Activated CD4-positive, alpha-beta T cell treated with anti-CD3 and anti-CD28 coated beads, Interleukin-10, Interleukin-2, amounts not matched to agents 100 ng/mL and 50 ng/mL, durations not matched to agents 16 hours and 8 hours (primary cell): Measurements from ENCODE around the gene FKBP5.
"Not testable (repeated sequence)": the region's sequence is repeated elsewhere in the genome, so short reads cannot be mapped to it uniquely, and the experiment has no call there.

ENCODE experiments used
- DNase-seq: peaks from one replicate; pipeline ENCODE4 v3.0.0-alpha.2; 2020

Gene FKBP5

DNA sequence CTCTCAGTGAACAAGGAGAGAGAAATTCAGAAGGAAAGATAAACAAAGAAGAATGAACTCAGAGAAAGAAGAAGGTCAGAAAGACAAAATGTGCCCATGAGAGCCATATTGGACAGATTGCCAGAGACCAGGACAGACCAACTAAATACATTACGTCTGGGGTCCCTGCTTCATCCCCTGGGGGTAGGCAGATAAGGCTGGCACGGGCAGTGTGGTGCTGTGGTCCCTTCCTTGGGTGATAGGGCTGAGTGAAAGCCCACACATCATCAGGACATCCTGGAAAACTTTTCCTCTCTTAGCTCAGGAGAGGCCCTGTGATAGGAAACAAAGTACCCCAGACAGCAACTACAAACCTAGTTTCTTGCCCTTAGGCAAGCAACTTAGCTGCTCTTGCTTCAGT, 34.9 kb upstream of the FKBP5 start:
- no peak for DNase-seq

DNA sequence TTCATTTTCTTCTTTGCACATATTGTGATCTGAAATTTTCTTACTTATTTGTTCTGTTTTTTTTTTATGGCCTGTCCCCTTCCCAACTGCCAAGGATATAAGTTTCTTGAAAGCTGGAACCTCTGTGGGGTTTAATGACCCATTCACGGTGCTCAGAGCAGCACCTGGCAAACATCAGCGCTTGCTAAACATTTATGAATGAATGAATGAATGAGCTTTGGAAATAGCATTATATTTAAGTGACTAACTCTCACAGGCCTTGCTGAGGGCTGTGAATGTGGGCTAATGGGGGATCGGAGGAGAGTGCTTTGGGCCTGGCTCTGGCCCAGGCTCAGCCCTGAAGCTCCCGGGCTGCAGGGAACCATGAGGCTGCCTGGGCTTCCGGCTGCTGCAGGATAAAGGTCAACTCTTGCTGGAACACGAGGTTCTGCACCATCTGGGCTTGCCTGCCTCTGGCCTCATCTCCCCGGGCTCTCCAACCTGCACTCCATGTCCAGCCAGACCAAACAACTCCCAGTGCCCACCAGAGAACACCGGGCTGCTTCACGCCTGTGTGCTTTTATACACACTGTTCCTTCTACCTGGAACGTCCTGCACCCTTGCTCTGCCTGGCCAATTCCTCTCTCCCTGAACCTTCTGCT, 33.5 kb upstream of the FKBP5 start:
- no peak for DNase-seq

DNA sequence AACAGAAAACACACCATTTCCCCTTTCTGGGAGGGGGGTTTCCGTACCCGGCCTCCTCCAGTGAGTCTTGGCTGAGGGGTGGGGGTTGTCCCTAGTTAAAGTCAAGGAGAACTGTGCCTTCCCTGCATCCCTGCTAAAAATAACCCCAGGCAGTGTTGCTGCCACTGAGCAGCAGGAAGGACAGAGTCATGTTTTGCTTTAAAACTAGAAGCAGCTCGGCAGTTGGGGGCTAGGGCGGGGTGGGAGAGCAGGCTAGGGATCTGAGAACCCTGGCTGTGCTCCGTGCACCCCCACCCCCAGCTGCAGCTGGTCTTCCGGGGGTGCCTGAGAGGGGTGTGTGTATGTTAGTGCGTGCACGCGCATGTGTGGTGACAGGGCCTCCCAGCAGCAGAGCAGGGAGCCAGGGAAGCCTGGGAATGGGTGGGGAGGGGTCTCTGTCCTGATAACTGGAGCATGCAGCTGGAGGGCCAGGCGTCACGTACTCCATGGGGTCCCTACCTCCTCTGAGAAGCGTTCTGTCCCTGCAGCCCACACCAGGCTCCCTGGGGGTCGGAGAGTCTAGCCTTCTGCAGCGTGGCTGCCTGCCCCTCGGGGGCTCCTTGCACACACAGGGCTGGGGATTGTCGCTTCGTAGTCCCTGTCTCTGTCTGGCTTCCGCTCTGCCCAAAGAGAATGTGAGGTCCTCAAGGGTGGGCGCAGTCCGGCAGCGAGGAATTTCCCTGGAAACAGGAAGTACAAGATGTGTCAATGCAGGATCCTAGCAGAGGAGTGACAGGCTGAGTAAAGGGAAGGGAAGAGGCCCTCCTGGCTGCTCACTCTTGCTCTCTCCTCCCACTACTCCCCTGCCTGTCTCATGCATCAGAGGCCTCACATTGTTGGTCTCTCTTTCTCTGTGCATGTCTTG, 31.4 kb upstream of the FKBP5 start:
- DNase-seq = peak; percentile 40

DNA sequence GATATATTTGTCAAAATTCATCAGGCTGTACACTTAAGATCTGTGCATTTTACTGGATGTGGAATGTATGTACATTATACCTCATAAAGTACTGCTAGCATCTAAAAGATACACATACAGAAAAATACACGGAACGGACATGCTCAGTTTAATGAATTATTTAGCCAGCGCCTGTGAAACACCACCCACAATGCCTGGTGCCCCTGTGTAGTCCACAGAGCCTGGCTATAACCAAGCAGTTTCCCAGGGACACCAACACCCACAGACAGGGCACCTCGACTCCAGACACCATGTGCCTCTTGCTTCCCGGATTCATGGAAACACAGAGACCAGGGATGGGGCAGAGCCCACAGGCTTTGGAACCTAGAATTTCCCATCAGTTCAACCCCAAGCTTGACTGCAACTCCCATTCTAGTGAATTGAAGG, 30.7 kb upstream of the FKBP5 start:
- DNase-seq = no peak

DNA sequence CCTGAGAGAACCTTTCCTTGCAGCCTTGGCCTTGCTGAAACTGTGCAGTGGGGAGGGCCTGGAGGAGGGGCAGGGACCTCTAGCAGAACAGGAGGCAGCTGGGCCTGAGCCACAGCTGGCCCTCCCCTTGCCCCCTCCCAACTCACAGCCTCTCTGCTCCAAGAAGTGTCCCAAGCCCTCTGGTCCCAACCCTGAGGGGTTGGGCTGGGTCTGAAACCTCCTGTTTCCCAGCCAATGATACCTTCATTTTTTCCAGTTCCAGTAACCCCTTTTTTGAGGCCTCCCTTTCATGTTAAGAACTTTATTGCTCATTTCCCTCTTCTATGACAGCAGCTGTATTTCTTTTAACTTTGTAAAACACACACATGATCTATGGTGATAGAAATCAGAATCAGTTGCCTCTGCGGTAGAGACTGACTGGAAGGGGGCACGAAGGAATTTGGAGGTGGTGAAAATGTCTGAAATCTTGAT, 30.2 kb upstream of the FKBP5 start:
- peak; percentile 59 for DNase-seq

DNA sequence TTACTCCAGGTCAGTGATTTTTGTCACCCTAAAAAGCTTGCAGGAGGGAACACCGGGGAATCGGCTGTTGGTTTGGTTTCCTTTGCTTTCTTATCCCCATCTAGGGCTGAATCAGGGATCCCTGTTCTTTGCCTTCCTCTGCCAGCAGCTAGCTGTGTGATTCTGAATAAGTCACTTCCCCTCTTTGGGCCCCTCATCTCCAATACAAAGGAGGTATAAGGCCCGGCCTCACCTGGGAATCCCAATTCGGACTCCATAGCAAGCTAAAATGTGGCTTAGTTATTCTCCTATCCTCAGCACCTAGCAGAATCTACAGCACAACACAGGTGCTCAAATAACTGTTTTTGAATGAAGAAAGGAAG, 29.6 kb upstream of the FKBP5 start:
- no peak for DNase-seq

DNA sequence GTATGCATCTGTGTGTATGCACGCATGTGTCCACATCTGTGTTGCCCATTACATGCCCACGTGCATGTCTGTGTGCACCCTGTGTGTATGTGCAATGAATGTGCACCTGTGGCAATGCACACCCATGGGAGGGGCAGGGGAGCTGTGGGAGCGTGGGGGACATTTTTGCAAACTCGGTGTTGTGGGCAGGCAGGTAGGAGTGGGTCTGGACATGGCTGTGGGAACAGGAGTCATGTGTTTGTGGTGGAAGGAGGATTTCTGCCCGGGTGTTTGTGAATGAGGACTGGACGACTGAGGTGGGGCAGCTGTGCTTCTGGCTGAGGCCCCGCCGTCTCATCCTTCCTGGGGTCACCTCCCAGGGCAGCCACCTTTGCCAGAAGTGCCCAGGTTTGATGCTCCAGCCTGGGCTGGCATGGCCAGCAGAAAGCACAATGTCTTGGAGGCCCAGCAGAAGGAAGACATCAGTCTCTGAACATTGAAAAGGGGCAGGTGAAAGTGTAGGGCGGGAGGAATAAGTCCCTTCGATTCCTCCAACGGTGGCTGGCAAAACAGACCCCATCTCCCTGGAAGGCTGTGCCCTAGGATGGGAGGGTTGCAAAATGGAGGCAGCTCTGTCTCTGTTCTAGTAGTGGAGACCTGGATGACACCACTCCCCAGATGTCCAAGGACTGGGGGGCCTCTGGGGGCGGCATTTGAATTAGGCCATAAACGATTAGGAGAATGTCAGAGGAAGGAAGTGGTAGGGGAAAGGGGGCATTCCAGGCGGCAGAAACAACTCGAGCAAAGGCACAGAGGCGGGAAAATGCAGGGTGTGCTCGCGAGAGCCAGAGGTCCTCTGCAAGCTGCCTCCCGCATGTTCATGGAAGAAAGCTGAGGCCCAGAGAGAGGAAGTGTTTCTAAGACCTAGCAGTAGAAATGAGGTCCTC, 29.0 kb upstream of the FKBP5 start:
- DNase-seq = no peak

DNA sequence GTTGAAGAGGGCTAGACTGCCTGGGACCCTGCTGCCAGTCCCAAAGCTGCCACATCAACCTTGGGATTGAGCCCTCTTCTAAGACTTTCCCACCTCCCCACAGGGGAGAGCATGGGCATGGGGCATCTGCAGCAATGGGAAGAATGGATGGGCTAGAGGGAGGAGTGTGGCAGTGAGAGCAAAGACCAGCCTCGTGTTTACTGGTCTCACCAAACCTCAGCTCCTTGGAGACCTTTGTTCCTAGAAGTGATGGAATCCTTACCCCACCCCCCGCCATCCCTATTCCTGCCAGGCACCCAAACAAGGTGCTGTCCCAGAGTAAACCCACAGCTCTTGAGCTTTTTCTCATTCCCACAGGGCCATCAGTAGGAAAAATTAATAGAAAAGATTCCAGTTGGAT, 28.1 kb upstream of the FKBP5 start:
- DNase-seq = no peak

DNA sequence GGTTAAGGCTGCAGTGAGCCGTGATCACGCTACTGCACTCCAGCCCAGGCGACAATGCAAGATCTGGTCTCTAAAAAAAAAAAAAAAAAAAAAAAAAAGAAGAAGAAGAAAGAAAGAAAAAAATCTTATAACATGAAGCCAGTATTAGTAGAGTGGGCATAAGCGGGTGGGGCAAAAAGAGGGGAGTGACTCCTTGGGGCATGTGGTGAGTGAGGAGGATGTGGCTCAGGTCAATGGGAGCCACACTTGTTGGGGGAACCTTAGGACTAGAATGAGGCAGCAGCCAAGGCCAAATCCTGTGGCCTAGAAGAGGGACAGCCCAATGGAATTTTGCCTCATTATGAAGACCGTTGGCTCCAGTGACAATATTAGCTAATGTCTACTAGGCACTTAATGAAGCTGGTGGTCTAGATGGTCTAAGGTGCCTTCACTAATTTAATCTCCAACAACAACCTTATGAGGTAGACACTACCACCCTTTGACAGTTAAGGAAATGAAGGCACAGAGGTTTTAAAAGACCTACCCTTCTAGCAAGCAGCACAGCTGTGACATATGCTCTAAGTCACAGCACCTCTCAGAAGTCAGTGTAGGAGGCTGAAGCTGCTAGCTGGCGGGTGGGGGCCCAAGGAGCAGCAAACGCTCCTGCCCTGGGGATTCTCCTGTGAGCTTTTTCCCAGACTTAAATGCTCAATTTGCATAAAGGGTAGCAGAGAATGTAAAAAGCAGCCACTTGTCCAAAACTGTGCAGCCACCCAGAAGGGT, 24.5 kb upstream of the FKBP5 start:
- no peak for DNase-seq

DNA sequence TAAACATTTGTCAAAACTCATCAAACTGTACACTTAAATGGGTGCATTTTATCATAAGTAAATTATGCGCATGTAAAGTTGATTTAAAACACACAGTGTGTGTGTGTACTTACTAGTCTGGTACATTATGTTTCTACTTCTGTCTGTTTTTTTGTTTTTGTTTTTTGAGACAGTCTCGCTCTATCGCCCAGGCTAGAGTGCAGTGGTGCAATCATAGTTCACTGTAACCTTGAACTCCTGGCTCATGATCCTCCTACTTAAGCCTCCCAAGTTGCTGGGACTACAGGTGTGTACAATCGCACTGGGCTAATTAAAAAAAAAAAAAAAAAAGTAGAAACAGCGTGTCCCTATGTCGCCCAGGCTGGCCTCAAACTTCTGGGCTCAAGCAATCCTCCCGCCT, 23.0 kb upstream of the FKBP5 start:
- no peak for DNase-seq

DNA sequence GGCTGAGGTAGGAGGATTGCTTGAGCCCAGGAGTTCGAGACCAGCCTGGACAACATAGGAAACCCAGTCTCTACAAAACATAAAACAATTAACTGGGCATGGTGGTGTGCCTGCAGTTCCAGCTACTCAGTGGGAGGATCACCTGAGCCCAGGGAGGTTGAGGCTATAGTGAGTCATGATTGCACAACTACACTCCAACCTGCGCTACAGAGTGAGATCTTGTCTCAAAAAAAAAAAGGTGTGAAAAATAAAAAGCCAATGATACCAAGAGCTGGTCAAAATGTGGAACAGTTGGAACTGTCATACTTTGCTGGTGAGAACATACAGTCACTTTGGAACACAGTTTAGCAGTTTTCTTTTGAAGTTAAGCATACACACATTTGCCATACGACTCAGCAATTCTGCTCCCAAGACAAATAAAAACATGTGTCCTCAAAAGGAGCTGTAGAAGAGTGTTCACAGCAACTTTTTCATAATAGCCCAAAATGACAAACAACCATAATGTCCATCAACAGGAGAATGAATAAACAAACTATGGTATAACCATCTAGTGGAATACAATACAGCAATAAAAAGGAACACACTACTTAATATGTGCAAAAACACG, 21.6 kb upstream of the FKBP5 start:
- peak; percentile 77 for DNase-seq

DNA sequence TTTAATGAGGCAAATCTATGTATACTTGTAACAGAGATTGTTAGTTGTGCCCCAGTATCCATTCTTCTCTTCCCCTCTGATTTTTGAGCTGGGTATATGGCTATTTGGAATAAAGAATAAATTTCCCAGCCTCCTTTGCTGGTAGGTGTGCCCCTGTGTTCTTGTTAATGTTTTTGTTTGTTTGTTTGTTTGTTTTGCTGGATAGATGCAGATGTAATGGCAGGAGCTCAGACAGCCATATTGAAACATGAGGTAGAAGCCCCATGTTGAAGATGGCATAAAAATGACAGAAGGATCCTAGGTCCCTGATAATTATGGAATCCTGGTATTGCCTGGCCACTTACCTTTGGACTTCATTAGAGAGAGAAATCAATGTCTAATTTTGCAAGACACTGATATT, 19.9 kb upstream of the FKBP5 start:
- DNase-seq = no peak

DNA sequence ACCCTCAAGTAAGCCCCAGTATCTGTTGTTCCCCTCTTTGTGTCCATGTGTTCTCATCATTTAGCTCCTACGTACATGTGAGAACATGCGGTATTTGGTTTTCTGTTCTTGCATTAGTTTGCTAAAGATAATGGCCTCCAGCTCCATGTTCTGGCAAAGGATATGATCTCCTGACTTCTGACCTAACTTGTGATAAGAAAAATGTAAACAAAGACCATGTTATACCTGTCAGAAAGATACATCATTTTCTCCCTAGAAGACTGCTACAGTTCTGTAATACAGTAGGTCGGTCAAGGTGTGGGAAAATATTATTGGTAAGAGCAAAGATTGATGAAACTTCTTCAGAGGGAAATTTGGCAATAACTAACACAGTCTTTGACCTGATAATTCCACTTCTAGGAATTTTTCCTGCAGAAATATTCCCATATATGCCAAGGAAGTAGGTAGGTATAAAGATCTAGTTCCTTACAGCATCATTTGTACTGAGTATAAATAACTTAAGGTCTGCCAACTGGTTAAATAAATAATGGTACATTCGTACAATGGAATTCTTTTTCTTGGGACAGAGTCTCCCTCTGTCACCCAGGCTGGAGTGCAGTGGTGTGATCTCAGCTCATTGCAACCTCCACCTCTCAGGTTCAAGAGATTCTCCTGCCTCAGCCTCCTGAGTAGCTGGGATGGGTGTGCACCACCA, 19.1 kb upstream of the FKBP5 start:
- no peak for DNase-seq

DNA sequence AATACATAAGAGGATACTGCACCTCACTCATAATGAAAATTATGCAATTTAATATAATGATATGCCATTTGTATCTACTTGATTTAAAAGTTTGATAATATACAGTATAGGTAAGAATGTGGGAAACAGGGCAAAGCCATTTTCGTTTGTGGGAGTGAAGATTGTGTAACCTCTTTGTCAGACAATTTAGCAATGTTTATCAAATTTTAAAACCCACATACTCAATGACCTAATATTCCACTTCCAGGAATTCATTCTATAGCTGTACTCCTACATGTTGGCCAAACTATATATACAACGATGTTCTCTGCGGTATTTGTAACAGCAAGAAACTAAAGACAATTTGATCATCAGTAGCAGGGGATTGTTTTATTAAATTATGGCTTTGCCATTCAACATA, 17.8 kb upstream of the FKBP5 start:
- DNase-seq = no peak

DNA sequence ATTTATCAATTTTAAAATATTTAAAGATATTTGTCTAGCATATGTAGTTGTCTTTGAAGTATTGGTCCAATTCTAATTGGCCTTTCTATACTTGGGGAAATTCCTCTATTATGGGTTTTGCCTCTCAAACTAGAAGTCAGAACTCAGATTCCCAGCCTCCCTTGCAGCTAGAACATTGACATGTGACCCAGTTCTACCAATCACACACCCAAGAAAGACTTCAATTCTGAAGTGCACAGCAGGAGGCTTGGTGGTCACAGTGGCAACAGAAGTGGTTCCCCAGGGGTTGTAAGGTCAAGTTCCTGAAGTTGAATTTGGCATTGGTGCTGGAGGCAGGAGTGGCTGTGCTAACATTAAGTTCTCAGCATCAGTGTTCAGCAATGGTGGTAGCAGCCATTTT, 14.8 kb upstream of the FKBP5 start:
- DNase-seq = no peak

DNA sequence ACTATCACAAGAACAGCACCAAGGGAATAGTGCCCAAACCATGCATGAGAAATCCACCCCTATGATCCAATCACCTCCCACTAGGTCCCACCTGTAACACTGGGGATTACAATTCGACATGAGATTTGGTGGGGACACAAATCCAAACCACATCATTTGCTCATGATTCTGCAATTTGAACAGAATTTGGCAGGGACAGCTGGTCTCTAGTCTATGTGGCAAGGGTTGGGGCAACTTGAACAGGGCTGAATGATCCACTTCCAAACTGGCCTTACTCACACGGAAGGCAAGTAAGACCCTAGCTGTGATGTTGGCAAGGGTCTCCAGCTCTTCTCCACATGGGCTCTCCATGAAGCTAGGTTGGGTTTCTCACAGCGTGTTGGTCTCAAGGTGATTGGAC, 10.1 kb upstream of the FKBP5 start:
- DNase-seq = no peak

DNA sequence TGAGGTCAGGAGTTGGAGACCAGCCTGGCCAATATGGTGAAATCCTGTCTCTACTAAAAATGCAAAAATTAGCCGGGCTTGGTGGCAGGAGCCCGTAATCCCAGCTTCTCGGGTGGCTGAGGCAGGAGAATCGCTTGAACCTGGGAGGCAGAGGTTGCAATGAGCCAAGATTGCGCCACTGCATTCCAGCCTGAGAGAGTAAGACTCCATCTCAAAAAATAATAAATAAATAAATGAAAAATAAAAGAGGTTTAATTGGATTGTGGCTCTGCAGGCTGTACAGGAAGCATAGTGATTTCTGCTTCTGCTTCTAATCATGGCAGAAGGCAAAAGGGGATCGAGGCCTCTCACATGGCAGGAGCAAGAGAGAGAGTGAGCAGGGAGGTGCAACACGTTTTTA, 9.7 kb upstream of the FKBP5 start:
- not testable (repeated sequence) for DNase-seq

DNA sequence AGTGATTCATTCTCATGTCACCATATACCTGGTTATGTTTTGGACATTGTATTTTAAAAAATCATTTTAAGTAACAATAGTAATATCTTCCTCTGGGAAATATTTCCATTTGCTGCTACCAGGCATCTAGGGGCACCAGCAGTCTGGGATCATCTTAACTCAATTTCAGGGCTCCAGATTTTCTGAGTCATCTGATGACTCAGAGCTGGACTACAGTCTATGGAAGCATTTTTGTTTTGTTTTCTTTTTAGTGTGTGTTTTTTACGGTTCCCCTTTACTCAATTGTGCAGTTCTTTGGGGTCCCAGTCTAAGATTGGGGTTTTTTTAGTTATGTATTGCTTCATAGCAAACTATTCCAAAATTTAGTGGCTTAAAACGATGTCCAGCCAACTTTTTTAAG, 5.7 kb upstream of the FKBP5 start:
- DNase-seq = peak; percentile 36

DNA sequence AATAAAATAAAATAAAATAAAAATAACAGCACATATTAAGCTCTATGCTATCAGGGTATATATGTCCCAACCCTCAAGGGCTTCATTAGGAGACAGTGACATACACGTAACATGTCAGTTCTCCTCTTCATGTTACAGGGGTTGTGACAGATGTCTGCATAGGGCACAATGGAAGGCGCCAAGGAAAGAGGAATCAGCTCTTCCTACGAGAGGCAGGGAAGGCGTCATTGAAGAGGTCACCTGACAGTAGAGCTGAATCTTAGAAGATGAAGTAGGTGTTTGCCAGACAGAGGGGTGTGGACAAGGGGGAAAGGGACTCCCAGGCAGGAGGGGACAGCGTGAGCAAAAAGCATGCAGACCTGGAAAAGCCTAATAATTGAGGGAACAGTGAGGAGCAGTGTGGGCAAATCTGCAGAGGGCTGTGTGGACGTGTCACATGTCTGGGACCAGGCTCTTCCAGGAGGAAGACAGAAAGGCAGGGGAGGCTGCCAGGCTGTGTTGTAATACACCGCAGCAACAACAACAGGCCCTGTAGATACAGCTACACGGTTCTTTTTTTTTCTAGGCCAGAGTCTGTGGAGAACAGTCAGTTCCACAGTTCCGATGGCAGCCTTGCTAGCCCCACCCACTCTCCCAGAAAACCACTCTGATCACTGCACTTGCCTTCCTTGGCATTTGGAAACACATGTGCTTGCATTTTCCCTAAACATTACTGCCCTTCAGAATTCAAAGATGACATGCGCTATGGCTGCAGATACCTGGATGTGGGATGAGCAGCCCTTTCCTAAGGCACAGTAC, 2.5 kb upstream of the FKBP5 start:
- DNase-seq = no peak

DNA sequence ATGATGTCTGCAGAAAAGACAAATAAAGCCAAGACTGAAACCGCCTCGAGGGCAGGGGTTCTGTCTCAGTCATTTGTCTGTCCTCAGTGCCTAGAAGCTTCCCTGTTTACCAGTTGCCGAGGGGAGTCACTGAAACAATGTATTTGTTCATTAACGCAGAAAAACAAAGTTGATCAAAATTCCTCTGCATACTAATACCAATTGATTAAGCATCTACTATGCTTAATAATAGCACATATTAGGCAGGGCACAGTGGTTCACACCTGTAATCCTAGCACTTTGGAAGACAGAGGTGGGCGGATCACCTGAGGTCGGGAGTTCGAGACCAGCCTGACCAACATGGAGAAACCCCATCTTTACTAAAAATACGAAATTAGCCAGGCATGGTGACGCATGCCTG, 1.8 kb upstream of the FKBP5 start:
- DNase-seq = no peak

DNA sequence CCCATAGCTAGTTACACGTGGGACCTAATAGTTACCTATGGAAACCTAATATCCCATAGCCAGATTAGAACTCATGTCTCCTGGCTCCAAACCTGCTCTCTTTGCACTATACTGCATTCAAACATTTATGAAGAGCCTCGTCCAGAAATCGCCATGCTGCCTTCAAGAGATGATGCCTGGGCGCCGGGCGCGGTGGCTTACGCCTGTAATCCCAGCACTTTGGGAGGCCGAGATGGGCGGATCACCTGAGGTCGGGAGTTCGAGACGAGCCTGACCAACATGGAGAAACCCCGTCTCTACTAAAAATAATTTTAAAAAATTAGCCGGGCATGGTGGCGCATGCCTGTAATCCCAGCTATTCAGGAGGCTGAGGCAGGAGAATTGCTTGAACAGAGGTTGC, 1.3 kb upstream of the FKBP5 start:
- DNase-seq = not testable (repeated sequence)
